H4 (cell line): ENCODE data around the gene ACTR3C. TPM values are rescaled to one million over a fixed set of nuclear protein-coding genes. Genes with fewer than 3 reads are reported as not detected.
"Not testable (repeated sequence)": the region's sequence is repeated elsewhere in the genome, so short reads cannot be mapped to it uniquely, and the experiment has no call there.

Source experiments
- DNase-seq: peaks from one replicate; pipeline ENCODE4 v3.0.0-alpha.2; 2015; ENCODE audit warnings: low spot score
- total RNA-seq: library from RNA; depleted of rRNA; stranded (reverse); fragments of >200 nt; shearing (Covaris generic); gene quantifications from 2 replicates; pipeline ENCODE4 v1.2.3, GENCODE V29; 2014

ACTR3C gene
- total RNA-seq, 1 experiment from 2014 or later = 0.23 TPM

DNA sequence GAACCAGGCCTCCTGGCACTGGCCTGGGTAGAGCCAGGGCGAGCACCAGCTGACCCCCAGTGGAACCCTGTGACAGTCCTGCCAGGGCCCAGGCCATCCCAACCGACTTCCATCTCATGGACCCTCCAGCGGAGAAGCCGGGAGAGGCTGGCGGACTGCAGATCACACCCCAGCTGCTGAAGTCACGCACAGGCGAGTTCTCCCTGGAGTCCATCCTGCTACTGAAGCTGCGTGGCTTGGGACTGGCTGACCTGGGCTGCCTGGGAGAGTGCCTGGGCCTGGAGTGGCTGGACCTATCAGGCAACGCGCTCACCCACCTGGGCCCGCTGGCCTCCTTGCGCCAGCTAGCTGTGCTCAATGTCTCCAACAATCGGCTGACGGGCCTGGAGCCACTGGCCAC, 13.4 kb upstream of the ACTR3C start:
- DNase-seq = no peak

- DNase-seq = no peak
These were observed 12.4 kb upstream of the ACTR3C start for GRCh38 chr7:150335774-150336112.

- DNase-seq = peak; percentile 72
These were observed 11.9 kb upstream of the ACTR3C start for GRCh38 chr7:150335108-150335773.

DNA sequence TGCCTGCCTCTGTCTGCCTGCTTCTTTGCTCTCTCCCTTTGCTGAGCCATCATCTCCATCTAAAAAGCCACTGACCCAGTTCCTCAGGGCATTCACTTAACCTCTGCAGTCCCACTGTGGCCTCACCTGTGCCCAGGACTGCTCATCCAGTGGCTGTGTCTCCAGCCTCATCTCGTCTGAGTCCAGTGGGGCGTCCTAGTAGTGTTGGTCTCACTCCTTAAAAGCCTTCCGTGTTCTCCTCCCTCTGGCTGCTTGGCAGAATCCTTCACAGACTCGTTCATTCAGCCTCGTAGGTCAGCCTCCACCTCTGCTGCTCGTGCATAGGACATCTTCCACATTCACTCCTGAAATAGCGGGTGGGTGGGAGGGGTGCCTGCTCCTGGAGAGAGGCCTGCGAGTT, 10.8 kb upstream of the ACTR3C start:
- no peak for DNase-seq

DNA sequence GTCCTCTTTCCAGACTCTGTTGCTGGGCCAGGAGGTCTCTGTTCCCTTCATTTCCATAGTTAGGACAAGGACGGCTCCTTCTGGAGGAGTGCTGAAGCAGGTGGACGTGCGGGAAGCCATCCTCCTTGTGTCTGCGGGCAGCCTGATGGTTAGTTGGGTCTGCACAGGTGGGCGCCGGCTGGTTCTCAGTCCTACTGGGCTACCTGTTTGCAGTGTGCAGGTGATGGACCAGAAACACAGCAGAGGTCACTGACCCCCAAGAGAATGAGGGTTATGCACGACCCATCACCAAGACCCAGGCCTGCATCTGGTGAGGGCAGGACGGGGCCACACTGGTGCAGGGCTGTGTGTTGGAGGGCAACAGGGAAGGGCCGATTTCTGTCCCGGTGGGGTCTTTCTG, 10.3 kb upstream of the ACTR3C start:
- no peak for DNase-seq

DNA sequence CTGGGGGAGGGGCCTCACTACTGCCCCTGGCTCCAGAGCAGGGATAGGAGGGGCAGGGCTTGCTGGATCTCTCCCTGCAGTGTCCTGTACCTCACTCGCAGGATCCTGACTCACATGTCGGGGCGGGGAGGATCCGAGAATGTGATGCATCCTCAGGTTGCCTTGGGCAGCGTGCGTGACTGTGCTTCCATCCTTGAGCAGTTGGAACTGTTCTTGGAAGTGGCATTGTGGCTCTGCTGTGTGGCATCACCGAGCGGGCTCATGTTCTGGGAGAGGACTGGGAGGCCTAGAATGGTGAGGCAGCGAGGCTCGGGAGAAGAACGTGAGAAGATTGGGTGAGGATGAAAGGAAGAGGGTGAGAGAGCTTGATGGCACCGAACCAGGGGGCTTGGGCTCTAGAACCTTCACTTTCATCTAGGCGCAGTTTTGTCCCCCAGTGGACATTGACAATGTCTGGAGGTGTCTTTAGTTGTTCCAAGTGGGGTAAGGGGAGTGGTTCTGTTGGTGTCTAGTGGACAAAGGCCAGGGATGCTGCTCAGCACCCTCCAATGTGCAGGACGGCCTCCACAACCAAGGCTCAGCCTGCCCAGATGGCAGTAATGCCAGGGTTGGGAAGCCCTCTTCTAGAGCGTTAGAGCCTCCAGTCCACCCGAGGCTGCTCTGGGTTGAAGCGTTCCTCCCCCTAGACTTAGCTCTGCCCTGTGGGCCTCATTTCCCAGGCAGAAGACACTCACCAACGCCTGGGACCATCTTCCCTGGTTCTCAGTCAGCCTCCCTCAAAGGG, 9.7 kb upstream of the ACTR3C start:
- DNase-seq = no peak

GRCh38 chr7:150330211-150330885, 7.0 kb upstream of the ACTR3C start:
- DNase-seq = no peak

GRCh38 chr7:150329331-150330120, 6.2 kb upstream of the ACTR3C start:
- no peak for DNase-seq

DNA sequence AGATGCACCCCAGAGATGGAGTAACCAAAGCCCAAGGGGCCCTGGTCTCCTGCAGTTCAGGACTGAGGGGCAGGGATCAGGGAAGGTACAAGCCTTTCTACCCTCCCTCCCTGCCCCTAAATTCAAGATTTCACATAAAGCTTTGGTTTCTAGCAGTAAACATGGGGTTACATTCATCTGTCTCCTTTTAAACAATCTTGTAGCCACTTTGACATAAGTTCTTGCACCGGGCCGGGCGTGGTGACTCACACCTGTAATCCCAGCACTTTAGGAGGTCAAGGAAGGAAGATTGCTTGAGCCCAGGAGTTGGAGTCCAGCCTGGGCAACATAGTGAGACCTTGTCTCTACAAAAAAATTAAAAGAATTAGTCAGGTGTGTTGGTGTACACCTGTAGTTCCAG, 4.0 kb upstream of the ACTR3C start:
- DNase-seq = no peak

DNA sequence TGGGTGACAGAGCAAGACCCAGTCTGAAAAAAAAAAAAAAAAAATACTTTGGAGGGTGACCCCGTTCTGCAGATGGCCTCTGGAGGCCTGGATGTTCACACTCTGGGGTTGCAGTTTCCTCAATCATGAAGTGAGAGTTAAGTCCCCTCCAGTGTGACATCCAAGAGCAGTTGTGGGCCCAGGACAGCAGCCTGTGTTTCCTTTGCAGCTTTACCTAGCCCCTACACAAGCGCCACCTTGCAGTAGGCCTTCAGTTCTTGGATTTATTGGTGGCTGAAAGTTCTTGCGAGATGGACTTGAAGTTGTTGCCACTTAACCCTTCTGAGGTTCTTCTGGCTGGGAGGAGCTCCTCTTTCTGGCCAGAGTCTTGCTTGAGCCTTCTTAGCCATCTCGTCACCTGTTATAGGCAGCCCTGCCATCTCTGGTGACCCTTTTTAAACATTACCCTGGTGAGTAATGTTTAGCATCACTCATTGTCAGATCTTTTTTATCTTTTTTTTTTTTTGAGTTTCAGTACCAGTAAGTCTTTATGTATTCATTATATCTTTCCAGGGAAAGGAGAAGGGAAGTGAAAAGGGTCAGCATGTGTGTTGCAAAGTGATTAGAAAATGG, 3.4 kb upstream of the ACTR3C start:
- DNase-seq = no peak

GRCh38 chr7:150325901-150326300, 2.6 kb upstream of the ACTR3C start:
- DNase-seq = no peak

DNA sequence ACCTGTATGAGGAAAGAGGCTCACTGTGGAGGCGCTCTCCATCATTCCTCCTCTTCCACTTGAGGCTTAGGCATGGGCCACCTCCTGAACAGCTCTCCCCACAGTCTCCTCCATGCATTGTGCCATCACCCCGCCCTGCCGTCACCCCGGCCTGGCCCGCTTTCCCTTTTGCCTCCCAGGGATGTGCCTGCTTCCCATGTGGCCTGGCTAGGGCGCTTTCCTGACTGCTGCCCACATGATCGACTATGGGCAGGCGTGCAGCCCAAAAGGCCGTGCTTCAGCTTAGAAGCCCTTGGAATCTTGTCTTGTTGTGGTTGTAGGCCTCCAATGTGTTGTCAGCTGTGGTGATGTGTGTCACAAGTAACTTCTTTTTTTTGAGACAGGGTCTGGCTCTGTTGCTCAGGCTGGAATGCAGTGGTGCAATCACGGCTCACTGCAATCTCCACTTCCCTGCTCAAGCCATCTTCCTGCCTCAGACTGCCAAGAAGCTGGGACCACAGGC, 1.8 kb upstream of the ACTR3C start:
- DNase-seq = no peak

GRCh38 chr7:150324373-150324961, 1.1 kb upstream of the ACTR3C start:
- no peak for DNase-seq

DNA sequence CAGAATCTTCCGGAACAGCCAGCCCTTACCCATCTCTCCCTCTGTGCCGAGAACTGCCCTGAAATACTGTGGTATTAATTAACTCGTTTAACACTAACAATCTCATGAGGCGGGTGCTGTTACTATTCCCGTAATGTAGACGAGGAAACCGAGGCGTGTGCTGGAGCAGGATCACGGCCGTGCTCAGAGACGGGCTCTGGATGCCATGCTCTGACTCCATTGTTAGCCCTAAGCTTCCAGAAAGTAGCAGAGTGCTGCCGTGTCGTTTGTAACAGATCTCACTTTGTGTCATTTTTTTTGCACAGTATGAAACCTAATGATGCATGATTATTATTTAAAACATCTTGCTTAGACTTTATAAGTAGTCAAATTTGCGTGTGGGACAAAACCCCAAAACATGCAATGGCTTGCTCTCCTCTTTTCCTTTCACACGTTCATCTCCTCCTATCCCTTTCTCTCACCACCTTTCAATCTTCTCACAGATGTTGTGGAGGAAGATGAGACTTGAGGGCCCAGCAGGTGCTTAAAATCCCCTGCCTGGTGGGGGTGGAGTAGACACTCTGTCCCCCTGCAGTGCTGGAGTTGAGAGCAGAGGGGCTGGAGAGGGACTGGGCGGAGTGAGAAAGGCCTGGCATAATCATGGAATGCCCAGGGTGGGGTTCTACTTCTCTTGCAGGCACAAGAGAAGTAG, 482 bp upstream of the ACTR3C start:
- no peak for DNase-seq

GRCh38 chr7:150322114-150322832, 1.1 kb downstream of the ACTR3C start:
- no peak for DNase-seq

DNA sequence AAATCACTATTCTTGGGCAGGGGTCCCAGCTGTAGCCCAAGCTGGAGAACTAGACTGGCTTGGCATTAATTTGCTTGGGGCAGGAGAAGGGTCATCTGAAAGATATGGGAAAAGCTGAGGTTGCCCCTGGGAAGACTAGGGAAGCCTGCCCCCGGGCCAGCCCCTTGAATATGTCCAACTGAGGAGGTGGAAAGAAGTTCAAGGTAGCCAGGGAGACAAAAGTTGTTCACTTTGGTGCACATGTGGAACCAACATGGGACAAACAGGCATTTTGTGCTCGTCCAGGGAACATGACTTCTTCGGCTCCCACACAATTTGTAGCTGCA, 1.6 kb downstream of the ACTR3C start:
- DNase-seq = no peak

GRCh38 chr7:150317748-150318444, 5.4 kb downstream of the ACTR3C start:
- peak; percentile 91 for DNase-seq

DNA sequence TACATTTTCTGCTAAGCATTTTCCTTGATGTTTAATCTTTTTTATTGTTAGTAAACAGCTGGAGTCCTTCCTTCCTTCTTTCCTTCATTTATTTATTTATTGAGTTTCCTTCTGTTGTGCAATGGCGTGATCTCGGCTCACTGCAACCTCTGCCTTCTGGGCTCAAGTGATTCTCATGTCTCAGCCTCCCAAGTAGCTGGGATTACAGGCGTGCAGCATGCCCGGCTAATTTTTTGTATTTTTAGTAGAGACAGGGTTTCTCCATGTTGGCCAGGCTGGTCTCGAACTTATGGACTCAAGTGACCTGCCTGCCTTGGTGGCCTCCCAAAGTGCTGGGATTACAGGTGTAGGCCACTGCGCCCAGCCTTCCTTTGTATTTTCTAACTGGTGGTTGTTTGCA, 6.4 kb downstream of the ACTR3C start:
- not testable (repeated sequence) for DNase-seq

GRCh38 chr7:150314639-150315239, 8.6 kb downstream of the ACTR3C start:
- no peak for DNase-seq
